Activated T-helper 1 cell treated with anti-CD3 and anti-CD28 coated beads, Interleukin-12 subunit alpha, Interleukin-12 subunit beta, Interleukin-2, Interleukin-4 antibody, amounts not matched to agents 30 ng/mL and 10 ng/mL and 1 ng/mL, durations not matched to agents 14 hours and 24 hours and 36 hours (primary cell): ENCODE data around the gene PAN3. TPM values are rescaled to one million over a fixed set of nuclear protein-coding genes. Genes with fewer than 3 reads are reported as not detected.
"Not testable (repeated sequence)": the region's sequence is repeated elsewhere in the genome, so short reads cannot be mapped to it uniquely, and the experiment has no call there.

Experiments
- DNase-seq: peaks from one replicate; pipeline ENCODE4 v3.0.0; 2021; ENCODE audit warnings: low spot score
- H3K27ac Mint-ChIP-seq: one replicate; pipeline ENCODE4 v1.8.0; 2021; ENCODE audit warnings: mild to moderate bottlenecking, mixed read lengths
- H3K27me3 Mint-ChIP-seq: one replicate; pipeline ENCODE4 v1.8.0; 2022; ENCODE audit warnings: mild to moderate bottlenecking, moderate library complexity, mixed read lengths; ENCODE audit not compliant: insufficient read depth
- H3K36me3 Mint-ChIP-seq: one replicate; pipeline ENCODE4 v1.8.0; 2021; ENCODE audit warnings: low read depth, mixed read lengths
- H3K4me1 Mint-ChIP-seq: one replicate; pipeline ENCODE4 v1.8.0; 2021; ENCODE audit warnings: low read depth, mixed read lengths
- H3K4me3 Mint-ChIP-seq: one replicate; pipeline ENCODE4 v1.8.0; 2021; ENCODE audit warnings: mild to moderate bottlenecking, moderate library complexity, mixed read lengths
- H3K9me3 Mint-ChIP-seq: one replicate; pipeline ENCODE4 v1.8.0; 2021; ENCODE audit warnings: mixed read lengths
- intact Hi-C: fragments of 100-400 bp; cut with micrococcal nuclease; formaldehyde crosslinking; loops from one replicate; pipeline ENCODE4 v1.15.1; 2024
- total RNA-seq: library from RNA; stranded (reverse); gene quantifications from 2 replicates; pipeline ENCODE4 v1.2.3, GENCODE V29; 2022

Gene PAN3
- total RNA-seq, result 36.1 and 37.0 TPM in 2 replicates

GRCh38 chr13:28138012-28138755 is at the start of gene PAN3:
Gene PAN3, plus strand, starts transcription at chr13:28138545. Its CDS starts 113 bp downstream, at chr13:28138658.
- intact Hi-C loops, result loop anchor here (1.0 to 10.0 kb wide), 12 partner anchors 34 to 1913 kb away; partner anchors contain the start of genes FLT3, LNX2, POLR1D and RNF6
- Mint-ChIP-seq H3K36me3 (peaks cover 5% of the 10 kb centered on the region), H3K9me3 (no peaks in the 10 kb centered on the region), H3K27ac (peak within 1 kb of the TSS; percentile 97), H3K4me1 (peaks cover 50% of the 10 kb centered on the region), H3K4me3 (peak within 1 kb of the TSS; percentile 96), H3K27me3 (no peaks in the 10 kb centered on the region)
- DNase-seq, result peak; percentile 89

GRCh38 chr13:28089065-28089464 is 49.3 kb upstream of the PAN3 start:
- Mint-ChIP-seq H3K27ac (no peak overlapping the region), H3K27me3 (peaks cover 14% of the 10 kb centered on the region), H3K36me3 (no peaks in the 10 kb centered on the region), H3K4me1 (no peaks in the 10 kb centered on the region), H3K4me3 (no peak overlapping the region), H3K9me3 (no peaks in the 10 kb centered on the region)
- intact Hi-C loops, result no loop called here
- no peak for DNase-seq

- no peaks in the 10 kb centered on the region for H3K4me1 Mint-ChIP-seq
- H3K27ac Mint-ChIP-seq, result no peak overlapping the region
- H3K36me3 Mint-ChIP-seq, result no peaks in the 10 kb centered on the region
- H3K4me3 Mint-ChIP-seq, result no peak overlapping the region
- H3K27me3 Mint-ChIP-seq, result peaks cover 30% of the 10 kb centered on the region
- no peaks in the 10 kb centered on the region for H3K9me3 Mint-ChIP-seq
- DNase-seq, result no peak
- intact Hi-C loops, result no loop called here
Observed at GRCh38 chr13:28092431-28092830, 45.9 kb upstream of the PAN3 start.

GRCh38 chr13:28093881-28094280 is 44.5 kb upstream of the PAN3 start:
- Mint-ChIP-seq H3K27ac (no peak overlapping the region), H3K36me3 (no peaks in the 10 kb centered on the region), H3K4me3 (no peak overlapping the region), H3K4me1 (no peaks in the 10 kb centered on the region), H3K27me3 (peaks cover 44% of the 10 kb centered on the region), H3K9me3 (no peaks in the 10 kb centered on the region)
- no peak for DNase-seq
- intact Hi-C loops, result no loop called here

GRCh38 chr13:28094306-28094705 is 44.0 kb upstream of the PAN3 start:
- intact Hi-C loops, result no loop called here
- Mint-ChIP-seq H3K4me3 (no peak overlapping the region), H3K4me1 (no peaks in the 10 kb centered on the region), H3K36me3 (no peaks in the 10 kb centered on the region), H3K9me3 (no peaks in the 10 kb centered on the region), H3K27ac (no peak overlapping the region), H3K27me3 (peaks cover 47% of the 10 kb centered on the region)
- no peak for DNase-seq

- no peak for DNase-seq
- Mint-ChIP-seq H3K4me1 (peaks cover 5% of the 10 kb centered on the region), H3K27me3 (peaks cover 68% of the 10 kb centered on the region), H3K4me3 (no peak overlapping the region), H3K36me3 (no peaks in the 10 kb centered on the region), H3K27ac (no peak overlapping the region), H3K9me3 (no peaks in the 10 kb centered on the region)
- intact Hi-C loops, result no loop called here
Observed at GRCh38 chr13:28097503-28097902, 40.8 kb upstream of the PAN3 start.

- Mint-ChIP-seq H3K27me3 (peaks cover 70% of the 10 kb centered on the region), H3K27ac (no peak overlapping the region), H3K4me1 (peaks cover 5% of the 10 kb centered on the region), H3K4me3 (peak overlapping the region; percentile 58), H3K36me3 (no peaks in the 10 kb centered on the region), H3K9me3 (no peaks in the 10 kb centered on the region)
- no peak for DNase-seq
- intact Hi-C loops, result loop anchor here (1.0 kb wide), 1 partner anchor 39 kb away; the partner anchor contains the start of gene PAN3
Observed at GRCh38 chr13:28099396-28100149, 38.8 kb upstream of the PAN3 start.

- peaks cover 5% of the 10 kb centered on the region for H3K4me1 Mint-ChIP-seq
- H3K4me3 Mint-ChIP-seq, result peak within 1 kb of the TSS; percentile 58
- peak; percentile 2 for DNase-seq
- intact Hi-C loops, result loop anchor here (1.0 kb wide), 1 partner anchor 38 kb away; the partner anchor contains the start of gene PAN3
- no peak within 1 kb of the TSS for H3K27ac Mint-ChIP-seq
- peaks cover 71% of the 10 kb centered on the region for H3K27me3 Mint-ChIP-seq
- no peaks in the 10 kb centered on the region for H3K36me3 Mint-ChIP-seq
- no peaks in the 10 kb centered on the region for H3K9me3 Mint-ChIP-seq
Observed at GRCh38 chr13:28100150-28101121, 37.9 kb upstream of the PAN3 start, which contains the start of gene FLT3. Gene FLT3, minus strand, starts transcription at chr13:28100576. Its CDS starts 66 bp downstream, at chr13:28100510.

GRCh38 chr13:28101886-28102285 is 36.5 kb upstream of the PAN3 start:
- DNase-seq, intact Hi-C loops, H3K27ac Mint-ChIP-seq, H3K4me1 Mint-ChIP-seq, H3K9me3 Mint-ChIP-seq, H3K36me3 Mint-ChIP-seq, H3K4me3 Mint-ChIP-seq: not testable (repeated sequence)
- peaks cover 63% of the 10 kb centered on the region for H3K27me3 Mint-ChIP-seq

GRCh38 chr13:28106976-28107375 is 31.4 kb upstream of the PAN3 start:
- intact Hi-C loops, result no loop called here
- Mint-ChIP-seq H3K9me3 (no peaks in the 10 kb centered on the region), H3K27me3 (peaks cover 42% of the 10 kb centered on the region), H3K4me1 (no peaks in the 10 kb centered on the region), H3K4me3 (no peak overlapping the region), H3K27ac (no peak overlapping the region), H3K36me3 (no peaks in the 10 kb centered on the region)
- no peak for DNase-seq

GRCh38 chr13:28110414-28110813 is 27.9 kb upstream of the PAN3 start:
- no peak for DNase-seq
- no peak overlapping the region for H3K4me3 Mint-ChIP-seq
- intact Hi-C loops, result no loop called here
- H3K27ac Mint-ChIP-seq, result no peak overlapping the region
- H3K36me3 Mint-ChIP-seq, result no peaks in the 10 kb centered on the region
- H3K27me3 Mint-ChIP-seq, result peaks cover 21% of the 10 kb centered on the region
- no peaks in the 10 kb centered on the region for H3K9me3 Mint-ChIP-seq
- H3K4me1 Mint-ChIP-seq, result no peaks in the 10 kb centered on the region

- no peak for DNase-seq
- H3K9me3 Mint-ChIP-seq, result no peaks in the 10 kb centered on the region
- no peak overlapping the region for H3K27ac Mint-ChIP-seq
- no peak overlapping the region for H3K4me3 Mint-ChIP-seq
- peaks cover 6% of the 10 kb centered on the region for H3K27me3 Mint-ChIP-seq
- intact Hi-C loops, result no loop called here
- H3K4me1 Mint-ChIP-seq, result no peaks in the 10 kb centered on the region
- no peaks in the 10 kb centered on the region for H3K36me3 Mint-ChIP-seq
Observed at GRCh38 chr13:28116736-28117135, 21.6 kb upstream of the PAN3 start.
